Measurements from ENCODE around the gene HAVCR2.
"Not testable (repeated sequence)": the region's sequence is repeated elsewhere in the genome, so short reads cannot be mapped to it uniquely, and the experiment has no call there.

The HAVCR2 gene

GRCh38 chr5:157051604-157052245 lies 57.1 kb downstream of the HAVCR2 start:
- H3K4me3 ChIP-seq (ENCODE audit: low read depth, low read length) = no peak overlapping the region
- no peak for DNase-seq (ENCODE audit: low read depth)

- DNase-seq (ENCODE audit: low read depth) = no peak
- H3K4me3 ChIP-seq (ENCODE audit: low read depth, low read length) = no peak overlapping the region
Measured at GRCh38 chr5:157050050-157050449, 58.8 kb downstream of the HAVCR2 start.

GRCh38 chr5:157049605-157050004 lies 59.2 kb downstream of the HAVCR2 start:
- H3K4me3 ChIP-seq (ENCODE audit: low read depth, low read length) = no peak overlapping the region
- no peak for DNase-seq (ENCODE audit: low read depth)

- no peak for DNase-seq (ENCODE audit: low read depth)
- no peak overlapping the region for H3K4me3 ChIP-seq (ENCODE audit: low read depth, low read length)
Measured at GRCh38 chr5:157047898-157048297, 60.9 kb downstream of the HAVCR2 start.

GRCh38 chr5:157047016-157047415 lies 61.8 kb downstream of the HAVCR2 start:
- H3K4me3 ChIP-seq (ENCODE audit: low read depth, low read length) = not testable (repeated sequence)

GRCh38 chr5:157046041-157046440 lies 62.8 kb downstream of the HAVCR2 start:
- no peak overlapping the region for H3K4me3 ChIP-seq (ENCODE audit: low read depth, low read length)
- no peak for DNase-seq (ENCODE audit: low read depth)

More at GRCh38 chr5:157047016-157047415, 61.8 kb downstream of the HAVCR2 start:
- not testable (repeated sequence) for DNase-seq (ENCODE audit: low read depth)

GRCh38 chr5:157045601-157046000 lies 63.2 kb downstream of the HAVCR2 start:
- H3K4me3 ChIP-seq (ENCODE audit: low read depth, low read length) = no peak overlapping the region
- DNase-seq (ENCODE audit: low read depth) = no peak

GRCh38 chr5:157038568-157039187 lies 70.2 kb downstream of the HAVCR2 start:
- no peak for DNase-seq (ENCODE audit: low read depth)

More at GRCh38 chr5:157038568-157039187, 70.2 kb downstream of the HAVCR2 start:
- no peak overlapping the region for H3K4me3 ChIP-seq (ENCODE audit: low read depth, low read length)

All from skeletal muscle cell (primary cell).